Kasumi-1 (cell line): ENCODE results near the gene GBP2.
"Not testable (repeated sequence)": the region's sequence is repeated elsewhere in the genome, so short reads cannot be mapped to it uniquely, and the experiment has no call there.

Source experiments
- DNase-seq, 2 experiments: peaks; one replicate each; lab custom pipeline; 2025; lab: John Stamatoyannopoulos, UW

Gene GBP2

GRCh38 chr1:89125913-89126580 is at the start of gene GBP2:
TSS of gene GBP2 (minus strand) at chr1:89126114. CDS start at chr1:89121966, 4,148 bp downstream.
- peak; percentile 53 to 62 for DNase-seq

DNA sequence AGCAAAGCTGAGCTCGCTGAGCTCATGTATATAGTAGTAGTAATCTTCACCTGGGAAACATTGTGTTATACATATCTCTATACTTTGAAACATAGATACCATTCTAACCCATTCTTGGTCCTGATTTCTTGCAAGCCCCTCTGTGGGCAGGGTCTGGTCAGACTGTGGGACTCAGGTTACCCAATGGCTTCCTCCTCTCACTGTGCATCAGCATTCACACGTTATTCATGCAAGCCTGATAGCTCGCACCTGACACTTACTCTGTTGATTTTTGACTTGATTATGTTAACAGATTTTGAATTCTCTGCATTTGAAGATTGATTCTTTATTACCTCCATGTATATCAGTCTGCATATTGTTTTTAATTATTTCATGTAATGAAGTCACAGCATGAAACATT is 48.6 kb upstream of the GBP2 start:
- no peak for DNase-seq

GRCh38 chr1:89172468-89173143 is 46.7 kb upstream of the GBP2 start:
- DNase-seq: no peak

DNA sequence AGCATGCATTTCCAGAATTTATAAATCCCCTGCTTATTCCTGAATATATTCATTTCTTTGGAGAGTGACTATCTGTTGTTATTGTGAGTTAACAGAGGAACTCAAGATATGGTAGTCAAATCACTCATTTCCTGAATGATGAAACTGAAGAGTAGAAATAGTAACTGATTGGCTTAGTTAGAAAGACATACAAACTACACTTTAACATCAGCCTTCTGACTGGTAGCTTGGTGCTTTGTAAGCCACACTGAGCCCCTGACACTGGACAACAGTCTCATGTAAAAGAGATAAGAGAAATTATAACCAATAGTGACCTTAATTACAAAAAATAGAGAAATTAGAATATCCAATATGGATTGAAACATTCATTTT is 45.1 kb upstream of the GBP2 start:
- DNase-seq: no peak

- no peak for DNase-seq
Measured at GRCh38 chr1:89170170-89171066, 44.5 kb upstream of the GBP2 start.

DNA sequence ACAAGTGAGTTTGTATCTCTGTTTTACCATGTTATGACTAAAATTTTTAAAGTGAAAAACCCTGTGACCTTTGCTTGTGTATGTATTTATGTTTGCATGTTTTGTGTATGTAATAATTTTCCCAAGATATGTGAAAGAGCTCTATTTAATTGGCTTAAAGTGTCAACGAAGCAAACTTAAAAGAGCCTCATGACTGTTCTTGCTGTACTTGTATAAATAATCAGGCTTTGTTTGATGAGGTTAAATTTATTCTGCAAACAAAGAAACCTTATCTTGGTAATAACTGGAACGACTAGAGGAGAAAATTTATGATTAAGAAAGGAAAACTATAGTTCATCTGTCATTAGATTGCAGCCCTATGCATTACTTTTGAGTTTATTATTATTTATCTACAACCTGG is 43.3 kb upstream of the GBP2 start:
- no peak for DNase-seq

GRCh38 chr1:89167590-89168230 is 41.8 kb upstream of the GBP2 start:
- no peak for DNase-seq

DNA sequence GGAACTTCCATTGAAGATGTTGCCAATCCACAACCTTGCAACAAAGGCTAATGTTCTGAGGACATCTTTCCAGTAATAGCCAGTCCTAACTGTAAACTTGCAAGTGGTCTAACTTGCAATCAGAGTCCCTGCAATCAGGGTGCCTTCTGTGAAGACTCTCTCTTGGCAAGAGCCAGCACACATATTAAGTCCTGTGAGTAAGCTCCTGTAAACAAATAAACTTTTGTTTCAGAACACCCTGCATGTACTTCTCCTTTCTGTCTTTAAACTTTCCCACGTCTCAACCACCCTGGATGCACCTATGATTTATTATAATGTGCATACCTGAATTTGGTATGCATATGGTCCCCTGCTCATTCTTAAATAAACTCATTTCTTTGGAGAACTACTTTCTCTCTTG is 40.8 kb upstream of the GBP2 start:
- no peak for DNase-seq

GRCh38 chr1:89165811-89166210 is 39.9 kb upstream of the GBP2 start:
- no peak for DNase-seq

GRCh38 chr1:89151047-89151446 is 25.1 kb upstream of the GBP2 start:
- DNase-seq: no peak

DNA sequence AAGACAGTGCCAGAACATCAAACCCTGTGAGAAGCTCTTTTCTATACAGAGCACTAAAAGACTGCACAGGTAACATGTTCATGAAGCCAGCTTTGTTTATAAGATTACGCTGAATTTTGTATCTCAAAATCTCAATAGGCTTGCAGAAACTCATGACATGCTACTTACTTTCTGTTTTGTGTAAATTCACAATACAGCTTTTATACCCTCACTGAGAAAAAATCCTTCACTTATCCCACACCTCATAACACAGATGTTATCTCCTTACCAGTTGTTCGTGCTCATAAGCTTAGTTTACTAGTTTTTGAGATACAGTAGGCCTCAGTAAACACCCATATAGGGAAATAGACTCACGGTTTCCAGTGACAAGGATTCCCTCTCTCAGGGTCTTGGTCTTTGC is 24.1 kb upstream of the GBP2 start:
- DNase-seq: no peak

DNA sequence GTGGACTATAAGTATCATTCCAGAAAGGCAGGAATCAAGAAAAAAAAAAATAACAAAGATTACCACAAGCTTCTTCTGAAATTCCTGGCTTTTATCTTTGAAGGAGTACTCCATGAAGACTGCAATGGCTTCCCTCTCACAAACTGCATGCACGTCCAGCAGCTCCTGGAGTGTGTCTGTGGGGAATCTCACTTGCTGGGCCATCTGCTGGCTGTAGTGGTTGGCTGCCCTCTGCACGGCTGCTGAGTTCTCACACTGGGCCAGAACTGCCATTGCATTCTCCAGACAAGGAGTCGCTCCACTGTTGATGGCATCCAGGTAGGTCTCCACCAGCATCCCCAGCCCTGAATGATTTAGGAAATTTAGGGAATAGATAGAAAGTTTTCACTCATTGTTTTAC is 23.3 kb upstream of the GBP2 start:
- DNase-seq: no peak

- DNase-seq: no peak
Measured at GRCh38 chr1:89147678-89148658, 22.1 kb upstream of the GBP2 start.

DNA sequence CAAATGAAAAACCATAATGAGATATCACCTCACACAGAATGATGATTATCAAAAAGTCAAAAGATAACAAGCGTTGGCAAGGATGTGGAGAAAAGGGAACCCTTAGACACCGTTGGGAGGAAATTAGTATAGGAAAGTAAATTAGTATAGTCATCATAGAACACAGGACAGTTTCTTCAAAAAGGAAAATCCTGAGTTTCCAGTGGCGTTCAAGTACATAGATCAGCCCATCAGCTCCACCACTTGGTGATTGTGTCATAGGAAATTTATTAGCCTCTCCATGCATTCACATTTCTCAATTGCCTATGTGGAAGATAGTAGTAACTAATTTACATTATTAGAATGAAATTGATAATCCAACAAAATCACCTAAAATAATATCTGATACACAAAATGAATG is 20.8 kb upstream of the GBP2 start:
- no peak for DNase-seq

DNA sequence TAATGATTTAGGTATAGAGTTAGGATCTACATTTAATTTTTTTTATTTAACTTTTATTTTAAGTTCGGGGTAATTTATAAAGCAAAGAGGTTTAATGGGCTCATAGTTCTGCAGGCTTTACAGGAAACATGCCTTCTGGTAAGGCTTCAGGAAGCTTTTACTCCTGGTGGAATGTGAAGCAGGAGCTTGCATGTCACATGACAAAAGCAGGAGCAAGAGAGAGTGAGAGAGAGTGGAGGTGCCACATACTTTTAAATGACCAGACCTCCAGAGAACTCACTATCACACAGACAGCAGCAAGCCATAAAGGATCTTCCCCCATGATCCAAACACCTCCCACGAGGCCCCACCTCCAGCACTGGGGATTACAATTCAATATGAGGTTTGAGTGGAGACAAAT is 17.6 kb upstream of the GBP2 start:
- DNase-seq: no peak

DNA sequence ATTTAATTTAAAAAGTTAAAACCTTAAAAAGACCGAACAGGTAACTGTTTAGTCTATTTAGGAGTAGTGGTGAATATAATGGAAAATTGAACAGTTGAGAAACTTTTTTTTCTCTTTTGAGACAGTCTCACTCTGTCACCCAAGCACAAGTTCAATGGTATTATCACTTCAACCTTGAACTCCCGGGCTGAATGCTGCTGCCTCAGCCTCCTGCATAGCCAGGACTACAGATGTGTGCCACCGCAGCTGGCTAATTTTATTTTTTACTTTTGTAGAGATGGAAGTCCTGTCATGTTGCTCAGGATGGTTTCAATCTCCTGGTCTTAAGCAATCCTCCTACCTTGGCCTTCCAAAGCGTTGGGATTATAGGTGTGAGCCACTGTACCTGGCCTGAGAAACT is 16.2 kb upstream of the GBP2 start:
- DNase-seq: no peak

- no peak for DNase-seq
Measured at GRCh38 chr1:89133747-89134146, 7.8 kb upstream of the GBP2 start.

- no peak for DNase-seq
Measured at GRCh38 chr1:89130716-89131115, 4.8 kb upstream of the GBP2 start.

- peak; percentile 5 to 25 for DNase-seq
Measured at GRCh38 chr1:89129911-89130310, 4.0 kb upstream of the GBP2 start.

- not testable (repeated sequence) for DNase-seq
Measured at GRCh38 chr1:89128003-89128458, 2.1 kb upstream of the GBP2 start.
